SK-N-SH treated with all-trans-retinoic acid at 6 μM for 48 hours (cell line): Measurements from ENCODE around the gene SGSM1.
A peak's percentile ranks its signal among the peaks of the same experiment; 100 is the strongest.

Source experiments
- ATAC-seq: fragments of 200-7000 bp; cut with Tn5 transposase; 3 replicates; pipeline ENCODE4 v1.9.1; 2020; ENCODE audit warnings: mild to moderate bottlenecking, moderate library complexity
- ARNTL ChIP-seq: fragments of 450-650 bp; formaldehyde crosslinking; IDR thresholded peaks from 2 replicates; pipeline ENCODE4 v1.5.0; 2020; ENCODE audit warnings: low read depth, mild to moderate bottlenecking, moderate library complexity, borderline replicate concordance
- BACH2 ChIP-seq: fragments of 250-450 bp; sonication (Bioruptor Pico); IDR thresholded peaks from 2 replicates; pipeline ENCODE4 v1.9.0; 2021; ENCODE audit warnings: mild to moderate bottlenecking, borderline replicate concordance
- CSDC2 ChIP-seq: fragments of 250-450 bp; sonication (Bioruptor Pico); IDR thresholded peaks from 2 replicates; pipeline ENCODE4 v1.5.0; 2020; ENCODE audit warnings: mild to moderate bottlenecking, moderate library complexity
- ESRRG ChIP-seq: fragments of 250-450 bp; sonication (Bioruptor Pico); IDR thresholded peaks from 2 replicates; pipeline ENCODE4 v1.6.1; 2021; ENCODE audit warnings: mild to moderate bottlenecking
- GLIS3 ChIP-seq: fragments of 250-450 bp; sonication (Bioruptor Pico); IDR thresholded peaks from 2 replicates; pipeline ENCODE4 v1.5.0; 2020; ENCODE audit warnings: mild to moderate bottlenecking, moderate library complexity
- ISL1 ChIP-seq: fragments of 250-450 bp; sonication (Bioruptor Pico); IDR thresholded peaks from 2 replicates; pipeline ENCODE4 v2.1.2; 2022; ENCODE audit warnings: mild to moderate bottlenecking, moderate library complexity
- OSR1 ChIP-seq: fragments of 250-450 bp; sonication (Bioruptor Pico); IDR thresholded peaks from 2 replicates; pipeline ENCODE4 v1.8.0; 2022; ENCODE audit warnings: moderate library complexity, mild to moderate bottlenecking, inconsistent platforms
- PPARA ChIP-seq: fragments of 250-450 bp; sonication (Bioruptor Pico); IDR thresholded peaks from 2 replicates; pipeline ENCODE4 v1.5.0; 2020; ENCODE audit warnings: mild to moderate bottlenecking, borderline replicate concordance
- RARB ChIP-seq: fragments of 250-450 bp; sonication (Bioruptor Pico); IDR thresholded peaks from 2 replicates; pipeline ENCODE4 v1.8.0; 2021; ENCODE audit warnings: mild to moderate bottlenecking, moderate library complexity
- SNAI2 ChIP-seq: fragments of 250-450 bp; sonication (Bioruptor Pico); IDR thresholded peaks from 2 replicates; pipeline ENCODE4 v1.5.0; 2020; ENCODE audit warnings: mild to moderate bottlenecking, moderate library complexity
- TCF4 ChIP-seq: fragments of 250-450 bp; sonication (Bioruptor Pico); IDR thresholded peaks from 2 replicates; pipeline ENCODE4 v1.8.0; 2021; ENCODE audit warnings: mild to moderate bottlenecking, moderate library complexity, borderline replicate concordance
- TOX ChIP-seq: fragments of 250-450 bp; sonication (Bioruptor Pico); IDR thresholded peaks from 2 replicates; pipeline ENCODE4 v1.8.0; 2021; ENCODE audit warnings: mild to moderate bottlenecking, moderate library complexity, borderline replicate concordance
- ZC3H10 ChIP-seq: fragments of 250-450 bp; sonication (Bioruptor Pico); IDR thresholded peaks from 2 replicates; pipeline ENCODE4 v1.5.1; 2021; ENCODE audit warnings: mild to moderate bottlenecking, moderate library complexity
- ZFP3 ChIP-seq: fragments of 250-450 bp; sonication (Bioruptor Pico); IDR thresholded peaks from 2 replicates; pipeline ENCODE4 v1.5.0; 2020; ENCODE audit warnings: mild to moderate bottlenecking, moderate library complexity
- ZFP30 ChIP-seq: fragments of 450-650 bp; formaldehyde crosslinking; IDR thresholded peaks from 2 replicates; pipeline ENCODE4 v1.5.0; 2022; ENCODE audit warnings: mild to moderate bottlenecking, moderate library complexity
- ZNF70 ChIP-seq: fragments of 450-650 bp; formaldehyde crosslinking; IDR thresholded peaks from 2 replicates; pipeline ENCODE4 v1.5.0; 2020; ENCODE audit warnings: mild to moderate bottlenecking, moderate library complexity
- ZNF8 ChIP-seq: fragments of 450-650 bp; formaldehyde crosslinking; IDR thresholded peaks from 2 replicates; pipeline ENCODE4 v1.5.0; 2020; ENCODE audit warnings: mild to moderate bottlenecking, moderate library complexity
- TF ChIP-seq, protein P1 (sequence below): fragments of 250-450 bp; sonication (Bioruptor Pico); IDR thresholded peaks from 2 replicates; pipeline ENCODE4 v1.8.0; 2021; ENCODE audit warnings: low read depth, mild to moderate bottlenecking, moderate library complexity, borderline replicate concordance
- TF ChIP-seq, protein P2 (sequence below): fragments of 250-450 bp; sonication (Bioruptor Pico); IDR thresholded peaks from 2 replicates; pipeline ENCODE4 v1.5.0; 2020; ENCODE audit warnings: mild to moderate bottlenecking, moderate library complexity
- TF ChIP-seq, protein P3 (sequence below): fragments of 250-450 bp; sonication (Bioruptor Pico); IDR thresholded peaks from 2 replicates; pipeline ENCODE4 v1.8.0; 2020; ENCODE audit warnings: mild to moderate bottlenecking, moderate library complexity, borderline replicate concordance
- TF ChIP-seq, protein P4 (sequence below): fragments of 250-450 bp; sonication (Bioruptor Pico); IDR thresholded peaks from 2 replicates; pipeline ENCODE4 v1.5.1; 2020; ENCODE audit warnings: low read depth, mild to moderate bottlenecking, moderate library complexity

Gene SGSM1

DNA sequence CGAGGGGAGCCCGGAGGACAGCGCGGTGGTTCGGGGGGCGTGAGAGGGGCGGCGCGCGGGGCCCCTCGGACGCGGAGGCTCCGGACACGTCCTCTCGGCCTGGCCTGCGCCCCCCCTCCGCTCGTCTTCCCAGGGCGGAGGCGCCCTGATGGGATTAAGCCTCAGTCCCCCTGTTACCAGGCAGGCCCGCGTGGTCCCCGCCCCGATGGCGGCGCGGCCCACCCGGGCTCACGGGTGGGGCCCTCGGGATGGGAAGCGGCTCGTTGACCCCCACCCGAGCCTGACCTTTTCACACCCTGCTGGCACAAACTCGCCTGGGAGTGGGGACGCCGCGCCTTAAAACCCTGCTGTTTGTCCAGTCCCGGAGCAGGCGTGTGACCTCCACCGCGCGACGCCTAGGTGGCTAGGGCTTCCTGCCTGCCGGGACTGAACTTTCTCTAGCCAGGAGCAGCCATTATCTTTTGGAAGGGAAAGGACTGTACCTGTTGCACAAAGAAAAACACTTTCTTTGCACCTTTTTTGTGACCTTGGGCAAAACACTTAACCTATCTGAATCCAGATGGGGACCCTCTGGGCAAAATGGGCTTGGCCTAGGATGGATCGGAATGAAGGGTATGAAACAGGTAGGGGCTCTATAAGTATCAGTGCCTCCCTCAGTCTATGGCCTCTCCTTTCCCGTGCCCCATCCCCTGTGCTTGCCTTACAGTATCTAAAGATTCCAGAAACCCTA, 147.5 kb downstream of the SGSM1 start (continued):
- TF ChIP-seq, protein P1, sequence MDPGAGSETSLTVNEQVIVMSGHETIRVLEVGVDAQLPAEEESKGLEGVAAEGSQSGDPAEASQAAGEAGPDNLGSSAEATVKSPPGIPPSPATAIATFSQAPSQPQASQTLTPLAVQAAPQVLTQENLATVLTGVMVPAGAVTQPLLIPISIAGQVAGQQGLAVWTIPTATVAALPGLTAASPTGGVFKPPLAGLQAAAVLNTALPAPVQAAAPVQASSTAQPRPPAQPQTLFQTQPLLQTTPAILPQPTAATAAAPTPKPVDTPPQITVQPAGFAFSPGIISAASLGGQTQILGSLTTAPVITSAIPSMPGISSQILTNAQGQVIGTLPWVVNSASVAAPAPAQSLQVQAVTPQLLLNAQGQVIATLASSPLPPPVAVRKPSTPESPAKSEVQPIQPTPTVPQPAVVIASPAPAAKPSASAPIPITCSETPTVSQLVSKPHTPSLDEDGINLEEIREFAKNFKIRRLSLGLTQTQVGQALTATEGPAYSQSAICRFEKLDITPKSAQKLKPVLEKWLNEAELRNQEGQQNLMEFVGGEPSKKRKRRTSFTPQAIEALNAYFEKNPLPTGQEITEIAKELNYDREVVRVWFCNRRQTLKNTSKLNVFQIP, result no peak
- TF ChIP-seq ESRRG (CRISPR knock-in tag) (no peak), OSR1 (CRISPR knock-in tag) (no peak), ZFP30 (CRISPR knock-in tag) (no peak)

DNA sequence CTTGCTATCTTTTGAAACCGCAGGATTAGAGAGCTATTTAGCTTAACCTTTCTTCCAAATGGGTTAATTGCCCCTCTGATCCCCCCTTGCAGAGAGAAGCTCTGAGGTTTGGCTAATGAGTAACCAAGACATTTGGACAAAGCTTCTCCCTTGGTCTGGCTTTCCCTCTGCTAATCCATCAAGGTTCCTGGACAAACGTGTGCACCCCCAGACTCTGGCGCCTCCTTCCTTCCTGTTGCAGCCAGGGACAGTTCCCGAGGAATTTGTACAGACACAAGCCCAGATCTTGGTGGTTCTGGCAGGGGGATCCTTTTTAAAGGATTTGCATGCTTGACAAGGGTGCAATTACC, 148.1 kb downstream of the SGSM1 start:
- TF ChIP-seq, protein P2, sequence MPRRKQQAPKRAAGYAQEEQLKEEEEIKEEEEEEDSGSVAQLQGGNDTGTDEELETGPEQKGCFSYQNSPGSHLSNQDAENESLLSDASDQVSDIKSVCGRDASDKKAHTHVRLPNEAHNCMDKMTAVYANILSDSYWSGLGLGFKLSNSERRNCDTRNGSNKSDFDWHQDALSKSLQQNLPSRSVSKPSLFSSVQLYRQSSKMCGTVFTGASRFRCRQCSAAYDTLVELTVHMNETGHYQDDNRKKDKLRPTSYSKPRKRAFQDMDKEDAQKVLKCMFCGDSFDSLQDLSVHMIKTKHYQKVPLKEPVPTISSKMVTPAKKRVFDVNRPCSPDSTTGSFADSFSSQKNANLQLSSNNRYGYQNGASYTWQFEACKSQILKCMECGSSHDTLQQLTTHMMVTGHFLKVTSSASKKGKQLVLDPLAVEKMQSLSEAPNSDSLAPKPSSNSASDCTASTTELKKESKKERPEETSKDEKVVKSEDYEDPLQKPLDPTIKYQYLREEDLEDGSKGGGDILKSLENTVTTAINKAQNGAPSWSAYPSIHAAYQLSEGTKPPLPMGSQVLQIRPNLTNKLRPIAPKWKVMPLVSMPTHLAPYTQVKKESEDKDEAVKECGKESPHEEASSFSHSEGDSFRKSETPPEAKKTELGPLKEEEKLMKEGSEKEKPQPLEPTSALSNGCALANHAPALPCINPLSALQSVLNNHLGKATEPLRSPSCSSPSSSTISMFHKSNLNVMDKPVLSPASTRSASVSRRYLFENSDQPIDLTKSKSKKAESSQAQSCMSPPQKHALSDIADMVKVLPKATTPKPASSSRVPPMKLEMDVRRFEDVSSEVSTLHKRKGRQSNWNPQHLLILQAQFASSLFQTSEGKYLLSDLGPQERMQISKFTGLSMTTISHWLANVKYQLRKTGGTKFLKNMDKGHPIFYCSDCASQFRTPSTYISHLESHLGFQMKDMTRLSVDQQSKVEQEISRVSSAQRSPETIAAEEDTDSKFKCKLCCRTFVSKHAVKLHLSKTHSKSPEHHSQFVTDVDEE (CRISPR knock-in tag), result no peak
- TF ChIP-seq ZNF8, result no peak
- no peak for TF ChIP-seq OSR1 (CRISPR knock-in tag)
- TF ChIP-seq ZC3H10 (CRISPR knock-in tag), result no peak
- TF ChIP-seq, protein P3, sequence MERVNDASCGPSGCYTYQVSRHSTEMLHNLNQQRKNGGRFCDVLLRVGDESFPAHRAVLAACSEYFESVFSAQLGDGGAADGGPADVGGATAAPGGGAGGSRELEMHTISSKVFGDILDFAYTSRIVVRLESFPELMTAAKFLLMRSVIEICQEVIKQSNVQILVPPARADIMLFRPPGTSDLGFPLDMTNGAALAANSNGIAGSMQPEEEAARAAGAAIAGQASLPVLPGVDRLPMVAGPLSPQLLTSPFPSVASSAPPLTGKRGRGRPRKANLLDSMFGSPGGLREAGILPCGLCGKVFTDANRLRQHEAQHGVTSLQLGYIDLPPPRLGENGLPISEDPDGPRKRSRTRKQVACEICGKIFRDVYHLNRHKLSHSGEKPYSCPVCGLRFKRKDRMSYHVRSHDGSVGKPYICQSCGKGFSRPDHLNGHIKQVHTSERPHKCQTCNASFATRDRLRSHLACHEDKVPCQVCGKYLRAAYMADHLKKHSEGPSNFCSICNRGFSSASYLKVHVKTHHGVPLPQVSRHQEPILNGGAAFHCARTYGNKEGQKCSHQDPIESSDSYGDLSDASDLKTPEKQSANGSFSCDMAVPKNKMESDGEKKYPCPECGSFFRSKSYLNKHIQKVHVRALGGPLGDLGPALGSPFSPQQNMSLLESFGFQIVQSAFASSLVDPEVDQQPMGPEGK (CRISPR knock-in tag), result no peak
- TF ChIP-seq TOX (CRISPR knock-in tag), result no peak
- TF ChIP-seq PPARA (CRISPR knock-in tag), result no peak
- no peak for TF ChIP-seq GLIS3 (CRISPR knock-in tag)
- TF ChIP-seq ZFP3, result no peak
- TF ChIP-seq CSDC2 (CRISPR knock-in tag), result no peak
- TF ChIP-seq, all 23 proteins: peak for 0
- ATAC-seq, result 0 out of 3 replicates have a peak, but pooled peaks have one; percentile 8

DNA sequence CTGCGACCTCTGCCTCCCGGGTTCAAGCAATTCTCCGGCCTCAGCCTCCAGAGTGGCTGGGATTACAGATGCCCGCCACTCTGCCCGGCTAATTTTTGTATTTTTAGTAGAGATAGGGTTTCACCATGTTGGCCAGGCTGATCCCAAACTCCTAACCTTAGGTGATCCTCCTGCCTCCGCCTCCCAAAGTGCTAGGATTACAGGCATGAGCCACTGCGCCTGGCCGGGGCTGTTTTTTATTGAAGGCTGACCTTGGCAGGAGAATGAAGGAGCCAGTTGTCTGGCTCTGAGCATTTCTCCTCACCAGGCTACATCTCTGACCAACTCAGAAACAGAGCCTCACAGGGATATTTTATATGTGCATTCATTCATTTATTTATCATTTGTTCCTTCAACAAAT, 148.8 kb downstream of the SGSM1 start:
- ATAC-seq, result no peak
- TF ChIP-seq RARB (CRISPR knock-in tag) (no peak), GLIS3 (CRISPR knock-in tag) (no peak)

DNA sequence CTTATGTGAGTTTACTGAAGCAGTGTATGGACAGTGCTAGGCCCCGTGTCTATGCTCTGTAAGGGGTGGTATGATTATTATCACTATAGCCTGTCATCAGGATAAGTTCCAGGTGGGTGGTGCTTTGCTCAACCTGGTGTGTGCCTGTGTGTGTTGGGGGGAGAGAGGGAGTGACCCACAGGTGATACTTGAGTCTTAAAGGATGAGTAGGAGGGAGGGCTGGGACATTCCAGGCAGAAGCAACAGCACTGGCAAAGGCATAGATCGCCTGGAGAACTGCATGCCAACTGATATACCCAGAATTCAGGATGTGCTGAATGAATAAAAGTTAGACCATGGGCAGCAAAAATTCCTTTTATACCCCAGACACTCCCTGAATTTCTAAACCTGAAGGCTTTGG, 151.0 kb downstream of the SGSM1 start:
- no peak for TF ChIP-seq ZNF70 (CRISPR knock-in tag)
- TF ChIP-seq TCF4, result no peak
- TF ChIP-seq ZC3H10 (CRISPR knock-in tag), result no peak
- TF ChIP-seq ISL1 (CRISPR knock-in tag), result no peak
- TF ChIP-seq BACH2 (CRISPR knock-in tag), result no peak
- no peak for TF ChIP-seq SNAI2
- TF ChIP-seq TOX (CRISPR knock-in tag), result no peak
- no peak for TF ChIP-seq ZFP30 (CRISPR knock-in tag)
- TF ChIP-seq, protein P2 (CRISPR knock-in tag), result no peak
- no peak for TF ChIP-seq CSDC2 (CRISPR knock-in tag)
- no peak for TF ChIP-seq ZFP3
- TF ChIP-seq OSR1 (CRISPR knock-in tag), result no peak
- TF ChIP-seq ESRRG (CRISPR knock-in tag), result no peak
- TF ChIP-seq GLIS3 (CRISPR knock-in tag), result no peak
- TF ChIP-seq ARNTL (CRISPR knock-in tag), result no peak
- TF ChIP-seq, protein P4, sequence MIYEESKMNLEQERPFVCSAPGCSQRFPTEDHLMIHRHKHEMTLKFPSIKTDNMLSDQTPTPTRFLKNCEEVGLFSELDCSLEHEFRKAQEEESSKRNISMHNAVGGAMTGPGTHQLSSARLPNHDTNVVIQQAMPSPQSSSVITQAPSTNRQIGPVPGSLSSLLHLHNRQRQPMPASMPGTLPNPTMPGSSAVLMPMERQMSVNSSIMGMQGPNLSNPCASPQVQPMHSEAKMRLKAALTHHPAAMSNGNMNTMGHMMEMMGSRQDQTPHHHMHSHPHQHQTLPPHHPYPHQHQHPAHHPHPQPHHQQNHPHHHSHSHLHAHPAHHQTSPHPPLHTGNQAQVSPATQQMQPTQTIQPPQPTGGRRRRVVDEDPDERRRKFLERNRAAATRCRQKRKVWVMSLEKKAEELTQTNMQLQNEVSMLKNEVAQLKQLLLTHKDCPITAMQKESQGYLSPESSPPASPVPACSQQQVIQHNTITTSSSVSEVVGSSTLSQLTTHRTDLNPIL (CRISPR knock-in tag), result no peak
- TF ChIP-seq ZNF8, result no peak
- no peak for TF ChIP-seq RARB (CRISPR knock-in tag)
- TF ChIP-seq, protein P1, result no peak
- TF ChIP-seq PPARA (CRISPR knock-in tag), result no peak
- ATAC-seq, result no peak
